HepG2 (cell line): ENCODE data around the gene CARD9. TPM values are rescaled to one million over a fixed set of nuclear protein-coding genes. Genes with fewer than 3 reads are reported as not detected.
A peak's percentile ranks its signal among the peaks of the same experiment; 100 is the strongest.

Source experiments
- ARNTL ChIP-seq: sonication (generic); formaldehyde crosslinking; IDR thresholded peaks from 2 replicates; pipeline ENCODE4 v1.4.0; 2020; ENCODE audit warnings: mild to moderate bottlenecking, missing genetic modification reagents
- CC2D1A ChIP-seq: sonication (generic); formaldehyde crosslinking; IDR thresholded peaks from 2 replicates; pipeline ENCODE4 v1.8.1; 2023; ENCODE audit warnings: mild to moderate bottlenecking, missing genetic modification reagents
- CHCHD3 ChIP-seq: sonication (generic); formaldehyde crosslinking; IDR thresholded peaks from 2 replicates; pipeline ENCODE4 v1.8.0; 2022; ENCODE audit warnings: mild to moderate bottlenecking, missing genetic modification reagents, moderate library complexity
- DMAP1 ChIP-seq: IDR thresholded peaks from 2 replicates; pipeline ENCODE4 v1.6.1; 2016
- GLI4 ChIP-seq: sonication (generic); formaldehyde crosslinking; IDR thresholded peaks from 2 replicates; pipeline ENCODE4 v1.5.1; 2020; ENCODE audit warnings: missing genetic modification reagents, mild to moderate bottlenecking, moderate library complexity, borderline replicate concordance
- HINFP ChIP-seq: sonication (generic); formaldehyde crosslinking; IDR thresholded peaks from 2 replicates; pipeline ENCODE4 v1.4.0; 2020; ENCODE audit warnings: low read depth, mild to moderate bottlenecking, missing genetic modification reagents
- HNF4G ChIP-seq, 2 experiments: sonication (generic) in 1 of 2; formaldehyde crosslinking in 1 of 2; IDR thresholded peaks; 2 replicates each; pipeline versions ENCODE4 v1.4.0 to v1.6.1; 2011 to 2020; ENCODE audit warnings: borderline replicate concordance in 2 of 2, low read depth in 2 of 2, mild to moderate bottlenecking in 2 of 2, low read length in 1 of 2, missing genetic modification reagents in 1 of 2, moderate library complexity in 1 of 2
- IKZF4 ChIP-seq: sonication (generic); formaldehyde crosslinking; IDR thresholded peaks from 2 replicates; pipeline ENCODE4 v1.5.1; 2020; ENCODE audit warnings: borderline replicate concordance, mild to moderate bottlenecking, low read depth, missing genetic modification reagents; ENCODE audit errors: not compliant biosample characterization
- NFIC ChIP-seq: IDR thresholded peaks from 2 replicates; pipeline ENCODE4 v1.6.1; 2012; ENCODE audit warnings: mild to moderate bottlenecking, low read length, inconsistent platforms
- POLR2AphosphoS5 ChIP-seq: IDR thresholded peaks from 2 replicates; pipeline ENCODE4 v1.6.1; 2012; ENCODE audit warnings: low read depth, low read length
- SMC3 ChIP-seq: IDR thresholded peaks from 2 replicates; pipeline ENCODE4 v1.6.1; 2011; ENCODE audit warnings: low read length, improper control_type of control experiment
- SOX6 ChIP-seq, 2 experiments: fragments of 450-650 bp in 1 of 2; sonication (generic) in 1 of 2; formaldehyde crosslinking in 1 of 2; IDR thresholded peaks; 2 replicates each; pipeline versions ENCODE4 v1.4.0 to v1.6.1; 2017 to 2020; ENCODE audit warnings: antibody characterized with exemption in 1 of 2, mild to moderate bottlenecking in 1 of 2, missing genetic modification reagents in 1 of 2
- U2AF2 ChIP-seq: fragments of 200-400 bp; formaldehyde crosslinking; IDR thresholded peaks from 2 replicates; pipeline ENCODE4 v1.6.1; 2017; ENCODE audit warnings: low read depth, mild to moderate bottlenecking, low read length
- ZFP1 ChIP-seq: IDR thresholded peaks from 2 replicates; pipeline ENCODE4 v1.6.1; 2016
- ZKSCAN5 ChIP-seq: sonication (generic); formaldehyde crosslinking; IDR thresholded peaks from 2 replicates; pipeline ENCODE4 v1.5.1; 2020; ENCODE audit warnings: mild to moderate bottlenecking, missing genetic modification reagents
- ZNF441 ChIP-seq: sonication (generic); formaldehyde crosslinking; IDR thresholded peaks from 2 replicates; pipeline ENCODE4 v1.7.0; 2021; ENCODE audit warnings: missing genetic modification reagents, borderline replicate concordance
- ZNF615 ChIP-seq: sonication (generic); formaldehyde crosslinking; IDR thresholded peaks from 2 replicates; pipeline ENCODE4 v1.5.0; 2020; ENCODE audit warnings: mild to moderate bottlenecking, missing genetic modification reagents, borderline replicate concordance
- polyA plus RNA-seq, 8 experiments: library from polyadenylated mRNA; depleted of rRNA in 3 of 8; stranded (reverse) in 7 of 8; unstranded in 1 of 8; fragments of >200 nt; fragmentation: Illumina TruSeq in 4 of 8; extraction: Trizol in 4 of 8; gene quantifications; 2 replicates each; pipeline versions ENCODE4 v1.2.1 to v1.2.3, GENCODE V29; 2011 to 2016; ENCODE audit warnings: low read depth in 4 of 8, missing spikeins in 1 of 8, mixed read lengths in 1 of 8; ENCODE audit not compliant: insufficient read depth in 1 of 8
- total RNA-seq, 5 experiments: library from RNA; depleted of rRNA; stranded (reverse); fragments of >200 nt; fragmentation: Illumina TruSeq; extraction: Trizol; gene quantifications; 2 replicates each; pipeline ENCODE4 v1.2.3, GENCODE V29; 2016; ENCODE audit warnings: low read depth in 1 of 5
- TF ChIP-seq, protein P1 (sequence below): sonication (generic); formaldehyde crosslinking; IDR thresholded peaks from 2 replicates; pipeline ENCODE4 v1.4.0; 2020; ENCODE audit warnings: missing genetic modification reagents, borderline replicate concordance
- TF ChIP-seq, protein P2 (sequence below): sonication (generic); formaldehyde crosslinking; IDR thresholded peaks from 2 replicates; pipeline ENCODE4 v1.4.0; 2020; ENCODE audit warnings: missing genetic modification reagents
- TF ChIP-seq, protein P3 (sequence below): IDR thresholded peaks from 2 replicates; pipeline ENCODE4 v1.6.1; 2016; ENCODE audit warnings: mild to moderate bottlenecking, missing biosample characterization, missing genetic modification reagents

The CARD9 gene
- total and polyA plus RNA-seq, 2 of the 13 experiments (the other 11 are each of a cell fraction or from before 2014, with no cell fraction given) = 3.3 to 7.4 TPM

- TF ChIP-seq, protein P1, sequence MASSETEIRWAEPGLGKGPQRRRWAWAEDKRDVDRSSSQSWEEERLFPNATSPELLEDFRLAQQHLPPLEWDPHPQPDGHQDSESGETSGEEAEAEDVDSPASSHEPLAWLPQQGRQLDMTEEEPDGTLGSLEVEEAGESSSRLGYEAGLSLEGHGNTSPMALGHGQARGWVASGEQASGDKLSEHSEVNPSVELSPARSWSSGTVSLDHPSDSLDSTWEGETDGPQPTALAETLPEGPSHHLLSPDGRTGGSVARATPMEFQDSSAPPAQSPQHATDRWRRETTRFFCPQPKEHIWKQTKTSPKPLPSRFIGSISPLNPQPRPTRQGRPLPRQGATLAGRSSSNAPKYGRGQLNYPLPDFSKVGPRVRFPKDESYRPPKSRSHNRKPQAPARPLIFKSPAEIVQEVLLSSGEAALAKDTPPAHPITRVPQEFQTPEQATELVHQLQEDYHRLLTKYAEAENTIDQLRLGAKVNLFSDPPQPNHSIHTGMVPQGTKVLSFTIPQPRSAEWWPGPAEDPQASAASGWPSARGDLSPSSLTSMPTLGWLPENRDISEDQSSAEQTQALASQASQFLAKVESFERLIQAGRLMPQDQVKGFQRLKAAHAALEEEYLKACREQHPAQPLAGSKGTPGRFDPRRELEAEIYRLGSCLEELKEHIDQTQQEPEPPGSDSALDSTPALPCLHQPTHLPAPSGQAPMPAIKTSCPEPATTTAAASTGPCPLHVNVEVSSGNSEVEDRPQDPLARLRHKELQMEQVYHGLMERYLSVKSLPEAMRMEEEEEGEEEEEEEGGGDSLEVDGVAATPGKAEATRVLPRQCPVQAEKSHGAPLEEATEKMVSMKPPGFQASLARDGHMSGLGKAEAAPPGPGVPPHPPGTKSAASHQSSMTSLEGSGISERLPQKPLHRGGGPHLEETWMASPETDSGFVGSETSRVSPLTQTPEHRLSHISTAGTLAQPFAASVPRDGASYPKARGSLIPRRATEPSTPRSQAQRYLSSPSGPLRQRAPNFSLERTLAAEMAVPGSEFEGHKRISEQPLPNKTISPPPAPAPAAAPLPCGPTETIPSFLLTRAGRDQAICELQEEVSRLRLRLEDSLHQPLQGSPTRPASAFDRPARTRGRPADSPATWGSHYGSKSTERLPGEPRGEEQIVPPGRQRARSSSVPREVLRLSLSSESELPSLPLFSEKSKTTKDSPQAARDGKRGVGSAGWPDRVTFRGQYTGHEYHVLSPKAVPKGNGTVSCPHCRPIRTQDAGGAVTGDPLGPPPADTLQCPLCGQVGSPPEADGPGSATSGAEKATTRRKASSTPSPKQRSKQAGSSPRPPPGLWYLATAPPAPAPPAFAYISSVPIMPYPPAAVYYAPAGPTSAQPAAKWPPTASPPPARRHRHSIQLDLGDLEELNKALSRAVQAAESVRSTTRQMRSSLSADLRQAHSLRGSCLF (CRISPR knock-in tag) = no peak
- TF ChIP-seq ARNTL (CRISPR knock-in tag) (no peak), SOX6 (IDR thresholded peaks at IDR 0.05) (no peak), SOX6 (CRISPR knock-in tag; IDR thresholded peaks at IDR 0.05) (peak; percentile 15; the same call in 1 of the 2 replicates), DMAP1 (CRISPR knock-in tag) (no peak; the same call in none of the 2 replicates), ZKSCAN5 (CRISPR knock-in tag) (no peak), IKZF4 (no peak), SMC3 (peak; percentile 24; the same call in 1 of the 2 replicates), HINFP (CRISPR knock-in tag) (peak; percentile 65), HNF4G (IDR thresholded peaks at IDR 0.05; ENCODE audit: borderline replicate concordance, low read depth, low read length) (no peak; the same call in 1 of the 2 replicates), HNF4G (CRISPR knock-in tag; IDR thresholded peaks at IDR 0.05; ENCODE audit: borderline replicate concordance, low read depth) (0 out of 2 replicates have a peak, but pooled peaks have one; percentile 76), NFIC (no peak), GLI4 (CRISPR knock-in tag) (peak; percentile 58; the same call in 1 of the 2 replicates), CHCHD3 (CRISPR knock-in tag) (no peak; the same call in 1 of the 2 replicates), POLR2AphosphoS5 (peak; percentile 61), ZFP1 (CRISPR knock-in tag) (no peak), ZNF441 (CRISPR knock-in tag) (no peak), CC2D1A (CRISPR knock-in tag) (no peak), U2AF2 (no peak), ZNF615 (CRISPR knock-in tag) (no peak)
- TF ChIP-seq, protein P2, sequence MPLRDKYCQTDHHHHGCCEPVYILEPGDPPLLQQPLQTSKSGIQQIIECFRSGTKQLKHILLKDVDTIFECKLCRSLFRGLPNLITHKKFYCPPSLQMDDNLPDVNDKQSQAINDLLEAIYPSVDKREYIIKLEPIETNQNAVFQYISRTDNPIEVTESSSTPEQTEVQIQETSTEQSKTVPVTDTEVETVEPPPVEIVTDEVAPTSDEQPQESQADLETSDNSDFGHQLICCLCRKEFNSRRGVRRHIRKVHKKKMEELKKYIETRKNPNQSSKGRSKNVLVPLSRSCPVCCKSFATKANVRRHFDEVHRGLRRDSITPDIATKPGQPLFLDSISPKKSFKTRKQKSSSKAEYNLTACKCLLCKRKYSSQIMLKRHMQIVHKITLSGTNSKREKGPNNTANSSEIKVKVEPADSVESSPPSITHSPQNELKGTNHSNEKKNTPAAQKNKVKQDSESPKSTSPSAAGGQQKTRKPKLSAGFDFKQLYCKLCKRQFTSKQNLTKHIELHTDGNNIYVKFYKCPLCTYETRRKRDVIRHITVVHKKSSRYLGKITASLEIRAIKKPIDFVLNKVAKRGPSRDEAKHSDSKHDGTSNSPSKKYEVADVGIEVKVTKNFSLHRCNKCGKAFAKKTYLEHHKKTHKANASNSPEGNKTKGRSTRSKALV (CRISPR knock-in tag) = no peak
- TF ChIP-seq, protein P3, sequence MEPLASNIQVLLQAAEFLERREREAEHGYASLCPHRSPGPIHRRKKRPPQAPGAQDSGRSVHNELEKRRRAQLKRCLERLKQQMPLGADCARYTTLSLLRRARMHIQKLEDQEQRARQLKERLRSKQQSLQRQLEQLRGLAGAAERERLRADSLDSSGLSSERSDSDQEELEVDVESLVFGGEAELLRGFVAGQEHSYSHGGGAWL (CRISPR knock-in tag) = peak; percentile 35; the same call in 1 of the 2 replicates
These were observed 26.8 kb upstream of the CARD9 start, which contains the start of gene SNAPC4 (continued) for GRCh38 chr9:136400038-136400834.
